ENCODE measurements around the gene RGS5.

DNA sequence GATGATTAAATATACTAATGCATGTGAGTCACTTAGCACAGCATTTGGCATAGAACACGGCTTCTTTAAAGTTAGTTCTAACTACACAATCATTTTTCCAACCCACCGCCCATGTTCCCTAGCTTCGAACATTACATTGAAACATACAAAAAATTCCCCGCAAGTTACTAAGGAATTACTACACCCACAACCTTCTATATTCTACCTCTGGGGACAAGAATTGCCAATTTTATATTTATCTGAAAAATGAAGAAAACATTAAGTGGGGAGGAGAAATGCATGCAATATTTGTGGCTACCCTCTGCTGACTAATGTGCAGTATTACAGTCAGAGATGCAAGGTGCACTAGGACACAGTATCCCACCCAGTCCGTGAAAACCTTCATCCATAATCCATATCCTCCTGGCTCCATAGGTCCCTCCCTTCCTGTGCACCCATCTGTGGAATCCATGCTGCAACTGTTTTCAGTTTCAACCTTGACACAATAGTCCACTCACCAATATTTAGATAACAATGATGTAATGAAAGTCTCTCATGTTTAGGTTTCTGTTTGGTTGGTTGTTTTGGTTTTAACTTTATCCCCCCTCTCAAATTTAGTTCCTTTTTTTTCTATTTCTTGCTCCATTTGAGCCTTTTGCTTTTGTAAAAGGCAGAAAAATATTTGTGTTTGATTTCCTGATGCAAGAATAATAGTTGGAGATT is 31.6 kb downstream of the RGS5 start:
- TF ChIP-seq POLR2AphosphoS5 (IDR thresholded peaks at IDR 0.05): no peak
- no peak for TF ChIP-seq CTCF (IDR thresholded peaks at IDR 0.05)

Measured in breast epithelium (tissue), 3 donors.